GM18951 (cell line): ENCODE results near the gene LTF.
"Not testable (repeated sequence)": the region's sequence is repeated elsewhere in the genome, so short reads cannot be mapped to it uniquely, and the experiment has no call there.

Experiments used
- POLR2A ChIP-seq: IDR thresholded peaks from 4 replicates; pipeline ENCODE4 v1.6.1; 2011; ENCODE audit warnings: mild to moderate bottlenecking; ENCODE audit not compliant: insufficient read length, insufficient read depth; ENCODE audit errors: extremely low read depth
- in situ Hi-C: fragments of 300-500 bp; cut with MboI; formaldehyde crosslinking; loops from one replicate; pipeline ENCODE4 v1.12.0; 2022; ENCODE audit warnings: low sequenced_read_pairs, mixed read lengths, inconsistent platforms; ENCODE audit not compliant: unreplicated experiment

The LTF gene

DNA sequence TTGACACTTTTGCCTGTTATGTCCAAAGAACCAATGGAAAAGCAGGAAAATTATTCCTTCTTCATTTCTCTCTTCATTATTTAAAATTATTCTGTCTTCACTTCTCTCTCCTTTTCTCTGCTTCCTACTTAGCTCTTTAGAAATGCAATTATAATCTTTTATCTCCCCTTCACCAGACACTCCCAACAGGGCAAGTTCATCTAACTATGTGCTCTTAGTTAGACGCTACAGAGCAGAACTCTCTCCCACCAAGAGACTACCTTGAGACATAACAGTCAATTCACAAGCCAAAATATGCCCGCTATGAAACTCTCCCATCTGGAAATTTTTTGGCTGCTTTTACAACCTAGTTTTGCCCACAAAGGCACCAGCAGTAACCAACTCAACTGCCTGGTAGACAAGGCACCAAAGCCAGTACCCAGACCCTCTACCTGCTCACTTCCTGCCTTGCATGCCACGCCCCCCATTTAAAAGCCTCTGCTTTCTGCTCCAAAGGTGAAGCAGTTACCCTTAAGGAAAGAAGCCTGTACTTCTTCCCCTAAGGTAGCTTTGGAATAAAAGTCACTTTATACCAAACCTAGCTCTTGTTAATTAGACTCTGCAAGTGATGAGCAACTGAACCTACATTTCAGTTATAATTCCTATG, 29.5 kb downstream of the LTF start:
- no peak for TF ChIP-seq POLR2A
- in situ Hi-C loops: no loop called here

DNA sequence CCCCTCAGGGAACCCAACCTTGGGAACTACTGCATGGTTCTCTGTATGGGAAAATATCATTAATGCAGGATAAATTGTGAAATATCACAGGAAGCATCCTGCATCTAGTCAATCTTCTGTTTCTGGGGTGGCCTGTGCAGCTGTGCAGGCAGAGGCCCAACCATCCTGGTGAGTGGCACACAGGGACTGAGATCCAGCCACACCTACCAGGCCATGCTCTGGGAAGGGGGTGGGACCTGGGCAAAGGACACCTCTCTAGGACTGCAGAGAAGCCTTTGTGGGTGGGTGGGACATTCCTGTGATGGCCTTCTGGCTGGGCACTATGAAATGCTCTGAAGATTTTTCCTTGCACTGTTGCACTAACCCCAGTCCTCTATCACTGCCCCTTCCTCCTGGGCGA, 30.9 kb downstream of the LTF start:
- in situ Hi-C loops: no loop called here
- TF ChIP-seq POLR2A: no peak

GRCh38 chr3:46433118-46433517, 31.6 kb downstream of the LTF start:
- in situ Hi-C loops: not testable (repeated sequence)

- in situ Hi-C loops: not testable (repeated sequence)
Measured at GRCh38 chr3:46431905-46432304, 32.8 kb downstream of the LTF start.

GRCh38 chr3:46430879-46431278, 33.8 kb downstream of the LTF start:
- in situ Hi-C loops: not testable (repeated sequence)

DNA sequence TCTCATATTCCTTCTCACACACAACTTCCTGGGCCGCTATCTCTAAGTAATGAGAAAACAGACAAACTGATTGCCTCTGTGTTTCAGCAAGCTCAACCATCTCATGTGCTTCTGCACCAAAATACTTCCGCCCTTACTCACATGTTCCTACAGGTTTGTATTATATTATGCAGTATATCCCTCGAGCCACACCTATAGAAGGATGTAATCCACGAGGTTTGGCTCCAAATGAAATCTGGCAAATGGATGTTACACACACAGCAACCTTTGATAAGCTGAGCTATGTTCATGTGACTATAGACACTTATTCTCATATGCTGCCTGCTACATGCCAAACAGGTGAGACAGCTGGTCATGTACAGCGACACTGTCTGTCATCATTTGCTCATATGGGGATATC, 35.0 kb downstream of the LTF start:
- no peak for TF ChIP-seq POLR2A

DNA sequence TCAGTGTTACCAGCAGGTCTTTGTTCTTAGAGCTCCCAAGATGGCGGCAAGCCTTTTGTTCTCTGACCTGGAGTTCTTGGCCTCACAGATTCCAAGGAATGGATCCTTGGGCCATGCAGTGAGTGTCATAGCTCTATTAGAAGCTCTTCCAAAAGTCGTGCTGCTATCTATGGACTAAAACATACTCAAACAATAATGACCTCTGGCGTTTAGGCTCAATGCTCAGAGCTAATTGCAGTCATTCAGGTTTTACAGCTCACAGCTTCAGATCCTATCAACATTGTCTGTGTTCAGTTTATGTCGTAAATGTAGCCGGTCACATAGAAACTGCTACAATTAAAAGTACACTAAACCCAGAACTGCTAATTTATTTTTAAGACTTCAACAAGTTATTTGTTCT, 35.5 kb downstream of the LTF start:
- in situ Hi-C loops: no loop called here

More for the DNA sequence above, 35.0 kb downstream of the LTF start:
- in situ Hi-C loops: no loop called here

GRCh38 chr3:46427916-46428833, 36.5 kb downstream of the LTF start:
- in situ Hi-C loops: no loop called here
- no peak for TF ChIP-seq POLR2A

More for the DNA sequence above, 35.5 kb downstream of the LTF start:
- no peak for TF ChIP-seq POLR2A

- in situ Hi-C loops: not testable (repeated sequence)
Measured at GRCh38 chr3:46427404-46427803, 37.3 kb downstream of the LTF start.

DNA sequence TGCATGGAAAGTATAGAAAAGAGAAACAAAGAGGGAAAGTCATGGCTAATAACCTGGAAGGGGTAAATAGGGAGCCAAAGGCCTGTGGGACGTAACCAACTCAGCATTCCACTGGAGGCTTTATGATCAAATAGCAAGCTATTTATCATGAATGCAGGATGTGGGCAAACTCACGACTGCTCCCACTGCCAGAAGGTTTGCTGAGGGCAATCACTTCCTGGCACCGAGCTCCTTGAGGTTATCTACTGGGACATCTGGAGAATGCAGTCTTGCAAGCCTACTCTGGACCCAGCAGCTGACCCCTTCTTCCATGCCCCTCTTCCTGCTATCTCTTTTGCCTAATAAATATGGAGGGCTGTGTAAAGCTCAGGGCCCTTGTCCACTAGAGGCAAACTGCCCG, 38.2 kb downstream of the LTF start:
- in situ Hi-C loops: not testable (repeated sequence)

GRCh38 chr3:46423588-46423987, 41.1 kb downstream of the LTF start:
- in situ Hi-C loops: no loop called here
- TF ChIP-seq POLR2A: no peak

DNA sequence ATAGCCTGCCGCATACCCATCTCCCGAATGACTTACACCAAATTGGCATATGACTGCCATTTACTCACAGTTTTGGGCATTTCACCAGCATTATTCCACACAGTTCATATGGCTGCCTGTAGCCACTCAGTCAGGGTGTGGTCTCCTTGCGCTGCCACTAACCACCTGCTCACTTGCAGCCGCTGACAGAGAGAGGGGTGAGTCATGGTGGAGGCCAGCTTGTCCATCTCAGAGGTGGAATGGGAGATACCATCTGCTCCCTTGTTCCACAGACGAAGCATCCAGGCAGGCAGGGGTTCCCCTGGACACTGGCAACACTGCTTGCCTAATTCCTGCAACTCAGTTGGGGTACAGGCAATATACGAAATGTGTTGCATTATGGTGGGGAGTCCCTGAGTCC, 42.1 kb downstream of the LTF start:
- TF ChIP-seq POLR2A: no peak
- in situ Hi-C loops: no loop called here

DNA sequence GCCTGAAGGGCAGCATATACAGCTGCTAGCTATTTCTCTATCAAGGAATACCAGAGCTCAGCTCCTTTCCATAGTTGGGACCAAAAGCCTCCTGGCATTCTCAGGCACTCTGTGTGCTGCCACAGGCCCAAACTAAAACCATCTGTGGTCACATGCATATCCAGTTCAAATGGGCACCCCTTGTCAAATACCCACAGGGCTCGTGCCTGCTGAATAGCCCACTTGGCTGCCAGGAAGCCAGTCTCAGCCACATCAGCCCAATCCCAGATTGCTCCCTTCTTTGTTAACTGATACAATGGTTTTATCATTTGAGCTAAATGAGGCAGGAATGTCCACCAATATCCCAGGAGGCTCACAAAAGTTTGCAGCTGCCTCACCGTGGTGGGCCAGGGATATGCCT, 43.8 kb downstream of the LTF start:
- no peak for TF ChIP-seq POLR2A
- in situ Hi-C loops: no loop called here

GRCh38 chr3:46419816-46420215, 44.9 kb downstream of the LTF start:
- in situ Hi-C loops: no loop called here
- no peak for TF ChIP-seq POLR2A
